HG02970 (cell line): ENCODE measurements around the gene PAK5.

Experiments
- ATAC-seq: cut with Tn5 transposase; IDR thresholded peaks from one replicate; pipeline ENCODE4 v1.9.1; 2021; ENCODE audit warnings: mild to moderate bottlenecking, moderate library complexity, moderate number of reproducible peaks; ENCODE audit not compliant: unreplicated experiment, low FRiP score

The PAK5 gene

GRCh38 chr20:9535449-9535848, 303.4 kb downstream of the PAK5 start:
- ATAC-seq, result no peak

- no peak for ATAC-seq
These were observed 304.9 kb downstream of the PAK5 start for GRCh38 chr20:9534025-9534424.

- no peak for ATAC-seq
These were observed 306.6 kb downstream of the PAK5 start for GRCh38 chr20:9532069-9532838.

GRCh38 chr20:9531581-9531980, 307.3 kb downstream of the PAK5 start:
- ATAC-seq, result no peak

- no peak for ATAC-seq
These were observed 315.2 kb downstream of the PAK5 start for GRCh38 chr20:9523636-9524035.

GRCh38 chr20:9520086-9520485, 318.8 kb downstream of the PAK5 start:
- no peak for ATAC-seq

- ATAC-seq, result no peak
These were observed 320.2 kb downstream of the PAK5 start for GRCh38 chr20:9518576-9519175.

- no peak for ATAC-seq
These were observed 321.3 kb downstream of the PAK5 start for GRCh38 chr20:9517297-9518162.

- no peak for ATAC-seq
These were observed 322.5 kb downstream of the PAK5 start for GRCh38 chr20:9516234-9516871.

- ATAC-seq, result no peak
These were observed 323.1 kb downstream of the PAK5 start for GRCh38 chr20:9515741-9516233.

- no peak for ATAC-seq
These were observed 323.7 kb downstream of the PAK5 start for GRCh38 chr20:9515214-9515585.

GRCh38 chr20:9514461-9515213, 324.2 kb downstream of the PAK5 start, which contains the start of gene LAMP5:
Gene LAMP5 (plus strand): TSS chr20:9514590. CDS start chr20:9514853, 263 bp downstream.
- no peak for ATAC-seq

- ATAC-seq, result no peak
These were observed 324.8 kb downstream of the PAK5 start for GRCh38 chr20:9514072-9514460.

- ATAC-seq, result no peak
These were observed 328.0 kb downstream of the PAK5 start for GRCh38 chr20:9510911-9511310.

- ATAC-seq, result no peak
These were observed 329.6 kb downstream of the PAK5 start for GRCh38 chr20:9509246-9509645.

- no peak for ATAC-seq
These were observed 330.1 kb downstream of the PAK5 start for GRCh38 chr20:9508696-9509178.

GRCh38 chr20:9508240-9508661, 330.6 kb downstream of the PAK5 start:
- no peak for ATAC-seq

GRCh38 chr20:9507544-9508239, 331.2 kb downstream of the PAK5 start:
- no peak for ATAC-seq

- no peak for ATAC-seq
These were observed 331.9 kb downstream of the PAK5 start for GRCh38 chr20:9506964-9507369.
